GM21717 (cell line): ENCODE data around the gene IFI44.

Experiments
- ATAC-seq: cut with Tn5 transposase; IDR thresholded peaks from one replicate; pipeline ENCODE4 v1.9.1; 2021; ENCODE audit warnings: mild to moderate bottlenecking, moderate library complexity; ENCODE audit not compliant: unreplicated experiment

Gene IFI44

GRCh38 chr1:78691995-78692747, 42.5 kb downstream of the IFI44 start:
- ATAC-seq, result no peak

GRCh38 chr1:78699813-78700212, 50.2 kb downstream of the IFI44 start:
- no peak for ATAC-seq

- no peak for ATAC-seq
Observed at GRCh38 chr1:78702426-78702825, 52.8 kb downstream of the IFI44 start.

- no peak for ATAC-seq
Observed at GRCh38 chr1:78703806-78704205, 54.2 kb downstream of the IFI44 start.

- no peak for ATAC-seq
Observed at GRCh38 chr1:78712467-78713051, 62.9 kb downstream of the IFI44 start.

GRCh38 chr1:78713297-78713696, 63.7 kb downstream of the IFI44 start:
- ATAC-seq, result no peak
